ENCODE results near the gene CDC42EP1. TPM values are rescaled to one million over a fixed set of nuclear protein-coding genes. Genes with fewer than 3 reads are reported as not detected.

Gene CDC42EP1
- total RNA-seq, 2 experiments from 2014 or later, result 0.36 to 0.73 TPM

DNA sequence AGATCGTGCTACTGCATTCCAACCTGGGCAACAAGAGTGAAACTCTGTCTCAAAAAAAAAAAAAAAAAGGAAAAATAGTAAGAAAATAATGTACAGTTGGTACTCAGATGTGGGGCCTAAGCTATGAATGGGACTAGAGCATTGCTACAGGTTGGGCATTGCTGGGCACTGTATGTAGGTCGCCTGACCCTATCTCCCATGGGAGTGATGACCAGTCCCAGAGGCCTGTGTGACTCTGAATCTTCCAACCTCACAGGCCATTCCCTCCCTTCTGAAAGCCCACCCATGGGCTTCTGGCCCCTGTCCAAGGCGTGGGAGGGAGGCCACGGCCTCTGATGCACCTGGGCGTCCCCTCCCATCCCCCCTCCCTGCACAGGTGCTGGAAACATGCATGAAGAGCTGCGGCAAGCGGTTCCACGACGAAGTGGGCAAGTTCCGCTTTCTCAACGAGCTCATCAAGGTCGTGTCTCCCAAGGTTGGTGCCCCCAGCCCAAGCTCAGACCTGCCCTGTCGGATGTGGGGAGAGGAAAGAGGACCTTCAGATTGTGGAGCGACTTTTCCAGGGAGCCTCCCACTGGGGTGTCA is 57.9 kb downstream of the CDC42EP1 start:
- POLR2A ChIA-PET, result no interaction called here
- CTCF ChIA-PET, result interaction anchor here (0.9 to 1.9 kb wide), 3 partner anchors 9 to 25 kb away, joined by 4 to 9 read pairs (median 6); partner anchors contain the start of gene GGA1

DNA sequence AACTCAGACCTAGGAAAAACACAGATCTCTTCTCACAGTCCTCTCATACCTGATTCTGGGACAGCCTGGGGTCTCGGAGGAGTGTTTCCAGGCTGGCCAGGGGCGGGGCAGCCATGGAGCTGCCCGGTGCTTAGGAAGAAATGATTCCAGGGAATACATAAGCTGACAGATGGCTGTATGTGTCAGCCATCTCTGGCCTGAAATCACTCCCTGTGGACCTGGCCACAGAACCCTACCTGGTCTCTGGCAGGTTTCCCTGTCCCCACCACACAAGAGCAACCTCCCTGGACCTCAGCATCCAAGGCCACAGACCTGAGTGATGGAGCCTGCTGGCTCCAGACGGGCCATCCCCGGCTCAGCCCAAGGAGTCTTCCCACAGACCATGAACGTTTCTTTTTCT is 58.4 kb downstream of the CDC42EP1 start:
- ChIA-PET CTCF (interaction anchor here (0.9 to 9.1 kb wide), 3 partner anchors 9 to 64 kb away, joined by 4 to 71 read pairs (median 9); partner anchors contain the start of gene NOL12), POLR2A (no interaction called here)

Other genes starting within 250 kb of the CDC42EP1 start
- gene ELFN2, start 133.0 kb upstream of the CDC42EP1 start, total RNA-seq, result under 1 TPM; 0.04 to 0.06 TPM
- gene MFNG, start 74.1 kb upstream of the CDC42EP1 start, total RNA-seq, result 100 to 1,000 TPM; 191 to 199 TPM
- gene CARD10, start 41.1 kb upstream of the CDC42EP1 start, total RNA-seq, result under 1 TPM in 1 of 2 experiments, not detected in 1; 0.29 TPM
- gene LGALS2, start 19.6 kb downstream of the CDC42EP1 start, total RNA-seq, result not detected
- gene GGA1, start 48.4 kb downstream of the CDC42EP1 start, total RNA-seq, result 10 to 100 TPM; 75.5 to 80.3 TPM
- gene SH3BP1, start 79.2 kb downstream of the CDC42EP1 start, total RNA-seq, result 100 to 1,000 TPM; 102 to 105 TPM
- 10 to 100 TPM; 46.2 to 50.6 TPM for gene PDXP, start 98.2 kb downstream of the CDC42EP1 start, total RNA-seq
- 100 to 1,000 TPM; 278 to 297 TPM for gene LGALS1, start 115.2 kb downstream of the CDC42EP1 start, total RNA-seq
- 10 to 100 TPM; 50.5 to 54.6 TPM for gene NOL12, start 125.9 kb downstream of the CDC42EP1 start, total RNA-seq
- gene TRIOBP, start 136.6 kb downstream of the CDC42EP1 start, total RNA-seq, result 10 to 100 TPM; 24.1 to 24.8 TPM
- 10 to 100 TPM; 10.9 to 11.7 TPM for gene GCAT, start 247.5 kb downstream of the CDC42EP1 start, total RNA-seq